GM12878 (cell line): ENCODE measurements around the gene LCN1. TPM values are rescaled to one million over a fixed set of nuclear protein-coding genes. Genes with fewer than 3 reads are reported as not detected.

ENCODE experiments used
- ATAC-seq: fragments of 200-7000 bp; cut with Tn5 transposase; 3 replicates; pipeline ENCODE4 v1.9.1; 2020; ENCODE audit warnings: mild to moderate bottlenecking, moderate library complexity
- BruUV-seq: library from RNA; stranded (reverse); fragments of 400-500 nt; replicated peaks from 2 replicates; lab custom pipeline; 2021; lab: Mats Ljungman, UMichigan
- CTCF ChIA-PET: fragments of 300-600 bp; sonication (Branson Sonifier 250); formaldehyde crosslinking; extraction: SDS; loops from one replicate; lab custom pipeline; 2021; ENCODE audit warnings: inconsistent platforms; lab: Yijun Ruan, JAX
- POLR2A ChIA-PET: fragments of 350-600 bp; formaldehyde crosslinking; extraction: SDS; loops from one replicate; lab custom pipeline; 2021; ENCODE audit warnings: inconsistent platforms; lab: Charles Lee
- RAD21 ChIA-PET: fragments of 300-600 bp; sonication (Branson Sonifier 250); formaldehyde crosslinking; loops from one replicate; lab custom pipeline; 2023; ENCODE audit warnings: antibody characterized with exemption; ENCODE audit not compliant: unreplicated experiment; lab: Charles Lee
- SMC1A ChIA-PET: fragments of 300-600 bp; sonication (Branson Sonifier 250); formaldehyde crosslinking; loops from one replicate; lab custom pipeline; 2023; ENCODE audit not compliant: unreplicated experiment, uncharacterized antibody; lab: Charles Lee
- DNase-seq: peaks from one replicate; pipeline ENCODE4 v3.0.0-alpha.2; 2011; ENCODE audit warnings: low read depth, low spot score
- FAIRE-seq: peaks from 3 replicates; lab custom pipeline; 2011; peaks lifted over from hg19 to GRCh38; lab: Jason Lieb, UNC
- H2AFZ ChIP-seq: 2 replicates; pipeline ENCODE4 v1.6.0; 2011; ENCODE audit warnings: low read depth, low read length, control low read depth; ENCODE audit not compliant: control insufficient read depth
- H3K27ac ChIP-seq: 2 replicates; pipeline ENCODE4 v1.5.1; 2011; ENCODE audit warnings: control low read depth; ENCODE audit not compliant: control insufficient read depth, insufficient read depth
- H3K27me3 ChIP-seq, 2 experiments: replicated peaks in 1 of 2; 2 replicates each; pipeline versions ENCODE4 v1.6.0 to v1.6.1; 2011; ENCODE audit warnings: low read length in 1 of 2; ENCODE audit not compliant: control insufficient read depth in 2 of 2, insufficient read depth in 2 of 2
- H3K36me3 ChIP-seq, 2 experiments: 2 replicates each; pipeline ENCODE4 v1.5.1; 2011; ENCODE audit warnings: low read length in 1 of 2; ENCODE audit not compliant: control insufficient read depth in 2 of 2, insufficient read depth in 2 of 2
- H3K4me1 ChIP-seq: 2 replicates; pipeline ENCODE4 v1.6.1; 2011; ENCODE audit warnings: mild to moderate bottlenecking, low read length, moderate library complexity, mixed read lengths; ENCODE audit not compliant: control insufficient read depth, insufficient read depth
- H3K4me2 ChIP-seq: 2 replicates; pipeline ENCODE4 v1.6.0; 2011; ENCODE audit warnings: control low read depth; ENCODE audit not compliant: control insufficient read depth, insufficient read depth
- H3K4me3 ChIP-seq: fragments of 200-600 bp; sonication (generic); 2 replicates; pipeline ENCODE4 v1.5.1; 2016
- H3K79me2 ChIP-seq: 2 replicates; pipeline ENCODE4 v1.6.0; 2011; ENCODE audit warnings: low read length; ENCODE audit not compliant: control insufficient read depth, insufficient read depth
- H3K9ac ChIP-seq: 2 replicates; pipeline ENCODE4 v1.8.0; 2011; ENCODE audit warnings: low read length, control low read depth, mixed read lengths; ENCODE audit not compliant: control insufficient read depth, insufficient read depth
- H3K9me3 ChIP-seq: replicated peaks from 3 replicates; pipeline ENCODE4 v1.5.1; 2011; ENCODE audit warnings: mild to moderate bottlenecking, low read length; ENCODE audit not compliant: control insufficient read depth, insufficient read depth
- H4K20me1 ChIP-seq: 2 replicates; pipeline ENCODE4 v1.6.0; 2011; ENCODE audit not compliant: control insufficient read depth, insufficient read depth
- ATF7 ChIP-seq: fragments of 450-650 bp; IDR thresholded peaks from 2 replicates; pipeline ENCODE4 v1.6.1; 2016; ENCODE audit warnings: low read depth, mild to moderate bottlenecking
- BCLAF1 ChIP-seq: fragments of 450-650 bp; IDR thresholded peaks from 2 replicates; pipeline ENCODE4 v1.6.1; 2017; ENCODE audit warnings: antibody characterized with exemption, mild to moderate bottlenecking, moderate library complexity
- CREB1 ChIP-seq: IDR thresholded peaks from 2 replicates; pipeline ENCODE4 v1.6.1; 2012; ENCODE audit warnings: low read depth, mild to moderate bottlenecking, inconsistent platforms
- EP300 ChIP-seq, 2 experiments: fragments of 150-350 bp in 1 of 2; IDR thresholded peaks; 2 replicates each; pipeline ENCODE4 v1.6.1; 2011 to 2012; ENCODE audit warnings: low read depth in 2 of 2, low read length in 2 of 2, borderline replicate concordance in 1 of 2, improper control_type of control experiment in 1 of 2, inconsistent platforms in 1 of 2; ENCODE audit not compliant: control insufficient read depth in 1 of 2
- IRF4 ChIP-seq: IDR thresholded peaks from 2 replicates; pipeline ENCODE4 v1.6.1; 2011; ENCODE audit warnings: low read depth, low read length
- KAT2A ChIP-seq: conservative IDR thresholded peaks from 2 replicates; pipeline ENCODE4 v1.6.1; 2011; ENCODE audit warnings: low read depth, low read length; ENCODE audit not compliant: control insufficient read depth
- RCOR1 ChIP-seq: conservative IDR thresholded peaks from 2 replicates; pipeline ENCODE4 v1.6.1; 2012; ENCODE audit warnings: low read depth, low read length, improper control_type of control experiment
- RUNX3 ChIP-seq: IDR thresholded peaks from 2 replicates; pipeline ENCODE4 v1.6.1; 2012; ENCODE audit warnings: low read length, inconsistent platforms
- SP1 ChIP-seq: IDR thresholded peaks from one replicate; pipeline ENCODE4 v1.6.1; 2011; ENCODE audit warnings: low read depth, low read length
- WGBS: methylation state at CpG from one replicate; pipeline ENCODE4 v1.1.6; 2016; ENCODE audit warnings: low lambda C conversion rate; ENCODE audit not compliant: insufficient replicate concordance, insufficient coverage; ENCODE audit errors: missing lambda C conversion rate; 5-methylcytosine and 5-hydroxymethylcytosine counted together
- in situ Hi-C: fragments of 300-500 bp; cut with MboI; formaldehyde crosslinking; loops from 9 replicates; pipeline ENCODE4 v1.14.3; 2018; ENCODE audit warnings: mixed read lengths
- intact Hi-C: fragments of 100-400 bp; cut with micrococcal nuclease; formaldehyde crosslinking; loops from one replicate; pipeline ENCODE4 v1.14.2; 2022; ENCODE audit not compliant: unreplicated experiment
- polyA plus RNA-seq, 11 experiments: library from polyadenylated mRNA; depleted of rRNA in 4 of 11; unstranded in 6 of 11; stranded (reverse) in 5 of 11; fragments of >200 nt; fragmentation: Nextera tagmentation in 4 of 11; fragmentation: Illumina TruSeq in 1 of 11; extraction: Ambion mirVana in 4 of 11; extraction: Trizol in 1 of 11; gene quantifications; 1 replicate in 1 of 11; 2 replicates in 10 of 11; pipeline versions ENCODE4 v1.2.1 to v1.2.3, GENCODE V29; 2011 to 2016; ENCODE audit warnings: inconsistent platforms in 2 of 11, missing spikeins in 2 of 11, low read depth in 1 of 11
- total RNA-seq, 4 experiments: library from RNA; depleted of rRNA in 3 of 4; stranded (reverse); fragments of >200 nt in 3 of 4; fragmentation: Illumina TruSeq in 1 of 4; extraction: Trizol in 1 of 4; gene quantifications; 2 replicates each; pipeline versions ENCODE4 v1.2.1 to v1.2.3, GENCODE V29; 2013 to 2021

Gene LCN1
- total and polyA plus RNA-seq, 10 of the 15 experiments (the other 5 are each of a cell fraction or from before 2014, with no cell fraction given): not detected

GRCh38 chr9:135523521-135524129 lies 2.4 kb downstream of the LCN1 start:
- 18% methylated on average over 16 of the region's 21 CpGs for WGBS
- FAIRE-seq (no peak), ATAC-seq (no peak), DNase-seq (no peak)
- Histone ChIP-seq H3K4me2 (no peak overlapping the region), H3K9me3 (no peaks in the 10 kb centered on the region), H3K4me3 (no peak overlapping the region), H3K9ac (no peak overlapping the region), H3K36me3 (no peaks in the 10 kb centered on the region), H3K4me1 (no peaks in the 10 kb centered on the region), H3K79me2 (no peaks in the 10 kb centered on the region), H2AFZ (no peak overlapping the region), H3K27me3 (no peaks in the 10 kb centered on the region), H3K27ac (no peak overlapping the region), H4K20me1 (no peaks in the 10 kb centered on the region)
- ChIA-PET RAD21 (no interaction called here), POLR2A (interaction anchor here (0.6 kb wide), 1 partner anchor 335 kb away, joined by 8 read pairs; no protein-coding TSS in a partner anchor), CTCF (no interaction called here), SMC1A (no interaction called here)
- in situ Hi-C loops: no loop called here
- BruUV-seq: no TSS peak
- intact Hi-C loops: no loop called here
- TF ChIP-seq CREB1: no peak
- TF ChIP-seq RUNX3: no peak
- no peak for TF ChIP-seq RCOR1
- TF ChIP-seq KAT2A: no peak
- no peak for TF ChIP-seq SP1
- no peak for TF ChIP-seq BCLAF1
- no peak for TF ChIP-seq EP300 (IDR thresholded peaks at IDR 0.05; ENCODE audit: borderline replicate concordance in 1 of 2, control insufficient read depth in 1 of 2, low read depth in 2 of 2, low read length in 2 of 2)
- TF ChIP-seq IRF4: no peak
- TF ChIP-seq ATF7: no peak
